Adrenal gland (tissue), 12 donors: Measurements from ENCODE around the gene CACNG5. TPM values are rescaled to one million over a fixed set of nuclear protein-coding genes. Genes with fewer than 3 reads are reported as not detected.
"Not testable (repeated sequence)": the region's sequence is repeated elsewhere in the genome, so short reads cannot be mapped to it uniquely, and the experiment has no call there.

Experiments used
- DNase-seq, 7 donors: peaks; one replicate each; pipeline ENCODE4 v3.0.0-alpha.2; 2019 to 2020
- H3K27ac ChIP-seq, 5 donors: fragments of 200-600 bp; sonication (generic) in 4 of 5; 1 replicate in 3 of 5; 2 replicates in 2 of 5; pipeline versions ENCODE4 v1.5.1 to v1.8.0; 2016 to 2020; ENCODE audit warnings: mild to moderate bottlenecking in 1 of 5
- H3K27me3 ChIP-seq: fragments of 200-600 bp; 2 replicates; pipeline ENCODE4 v1.8.0; 2021
- H3K36me3 ChIP-seq, 2 donors: fragments of 200-600 bp; replicated peaks in 1 of 2; 1 replicate in 1 of 2; 2 replicates in 1 of 2; pipeline versions ENCODE4 v1.5.1 to v1.8.0; 2018 to 2022
- H3K4me1 ChIP-seq, 2 donors: fragments of 200-600 bp; replicated peaks in 1 of 2; 1 replicate in 1 of 2; 2 replicates in 1 of 2; pipeline versions ENCODE4 v1.5.1 to v1.8.0; 2018 to 2021
- H3K4me3 ChIP-seq, 4 donors: fragments of 200-600 bp; sonication (generic) in 3 of 4; one replicate each; pipeline ENCODE4 v1.5.1; 2016 to 2018
- H3K9me3 ChIP-seq, 3 donors: fragments of 200-600 bp; sonication (generic) in 1 of 3; replicated peaks in 1 of 3; 1 replicate in 2 of 3; 2 replicates in 1 of 3; pipeline versions ENCODE4 v1.5.1 to v1.8.0; 2016 to 2021
- POLR2A ChIP-seq, 2 donors: fragments of 450-650 bp; IDR thresholded peaks; one replicate each; pipeline ENCODE4 v1.6.1; 2017; ENCODE audit warnings: antibody characterized with exemption in 2 of 2, mild to moderate bottlenecking in 2 of 2, moderate library complexity in 1 of 2
- WGBS, 4 donors: extraction: QIAGEN DNeasy Blood & Tissue Kit in 2 of 4; methylation state at CpG; one replicate each; pipeline versions ENCODE4 v1.1.5 to v1.1.7; 2013 to 2017; 5-methylcytosine and 5-hydroxymethylcytosine counted together
- intact Hi-C, 2 donors: fragments of 100-400 bp; cut with DNase I; formaldehyde crosslinking; loops; one replicate each; pipeline versions ENCODE4 v1.14.1 to v1.15.0; 2022 to 2023
- polyA plus RNA-seq, 3 donors: library from polyadenylated mRNA; stranded (reverse); fragments of 200-250 nt in 2 of 3; fragments of 350-450 nt in 1 of 3; fragmentation: Illumina TruSeq in 1 of 3; extraction: RNeasy Lipid Tissue Mini Kit (QIAGEN cat#74804) in 1 of 3; gene quantifications; one replicate each; pipeline ENCODE4 v1.2.3, GENCODE V29; 2013 to 2014
- total RNA-seq, 9 donors: library from RNA; depleted of rRNA in 4 of 9; stranded (reverse); fragments of >200 nt in 4 of 9; fragments of 120-200 nt in 1 of 9; fragmentation: NEBNext Ultra II Directional in 1 of 9; extraction: Animal tissue kit (Norgen Biotek cat#: 25700) in 1 of 9; gene quantifications; one replicate each; pipeline versions ENCODE4 v1.1.0 to v1.2.4, GENCODE V29; 2013 to 2023
- TF ChIP-seq, protein P1 (sequence below), 6 experiments: fragments of 450-650 bp in 4 of 6; fragments of 200-600 bp in 2 of 6; sonication (generic) in 1 of 6; IDR thresholded peaks; 1 replicate in 5 of 6; 2 replicates in 1 of 6; pipeline versions ENCODE4 v1.5.1 to v1.8.0; 2016 to 2021; ENCODE audit warnings: antibody characterized with exemption in 6 of 6, mild to moderate bottlenecking in 2 of 6, moderate library complexity in 1 of 6
- donor health status: healthy with polysubstance abuse.
- donor health status: Bipolar disorder and iron deficiency.
- donor health status: DM: yes; HTN: yes; CAD: no.
- donor health status: DM: no; HTN: no; CAD: no.
- donor health status: DM: no; HTN: no; CAD: no.
- donor health status: DM: yes; HTN: yes; CAD: no.

CACNG5 gene
- total and polyA plus RNA-seq, 12 donors = not detected

DNA sequence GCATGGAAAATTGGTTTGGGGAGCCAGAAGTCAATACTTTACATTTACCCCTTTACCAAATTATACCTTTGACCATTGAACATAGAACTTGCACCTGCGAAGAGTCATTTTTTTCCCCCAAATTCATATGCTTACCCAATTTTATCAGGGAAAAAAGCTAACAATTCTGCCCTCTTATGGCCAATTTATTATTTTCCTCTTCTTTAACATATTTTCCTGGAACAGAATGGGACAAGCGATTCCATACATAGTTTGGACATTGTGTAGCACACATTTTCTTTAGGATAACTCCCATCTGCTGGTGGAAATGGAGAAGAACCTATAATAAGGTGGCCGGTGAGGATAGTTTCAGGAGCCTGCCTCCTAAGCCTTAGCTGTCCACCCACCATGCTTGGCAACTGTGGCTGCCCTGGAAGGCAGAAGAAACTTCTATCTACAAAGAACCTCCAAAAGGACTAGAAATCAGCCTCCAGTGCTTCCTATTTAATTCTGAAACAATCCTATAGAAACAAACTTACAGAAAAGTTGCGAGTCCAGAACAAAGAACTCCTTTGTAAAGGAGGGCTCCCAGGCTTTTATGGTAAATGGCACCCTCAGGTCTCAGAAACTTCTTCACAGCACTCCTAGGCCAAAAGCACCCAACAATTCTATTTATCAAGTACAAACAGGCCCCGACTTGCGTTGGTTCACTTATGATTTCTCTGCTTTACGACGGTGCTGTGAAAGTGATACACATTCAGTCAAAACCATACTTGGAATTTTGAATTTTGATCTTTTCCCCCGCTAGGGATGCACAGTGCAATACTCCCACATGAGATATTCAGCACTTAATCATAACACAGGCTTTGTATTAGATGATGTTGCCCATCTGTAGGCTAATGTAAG, 65.5 kb downstream of the CACNG5 start:
- intact Hi-C loops = loop anchor here (5.0 to 10.0 kb wide), 3 partner anchors 183 to 698 kb away; no protein-coding TSS in a partner anchor
- H3K27me3 ChIP-seq = no peaks in the 10 kb centered on the region

DNA sequence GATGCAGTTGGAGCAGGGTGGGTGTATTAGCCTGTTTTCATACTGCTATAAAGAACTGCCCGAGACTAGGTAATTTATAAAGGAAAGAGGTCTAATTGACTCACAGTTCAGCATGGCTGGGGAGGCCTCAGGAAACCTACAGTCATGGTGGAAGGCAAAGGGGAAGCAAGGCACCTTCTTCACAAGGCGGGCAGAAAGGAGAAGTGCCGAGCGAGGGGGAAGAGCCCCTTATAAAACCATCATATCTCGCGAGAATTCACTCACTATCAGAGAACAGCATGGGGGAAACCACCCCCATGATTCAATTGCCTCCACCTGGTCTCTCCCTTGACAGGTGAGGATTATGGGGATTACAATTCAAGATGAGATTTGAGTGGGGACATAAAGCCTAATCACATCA, 68.4 kb downstream of the CACNG5 start:
- H3K27ac ChIP-seq, H3K9me3 ChIP-seq, H3K4me3 ChIP-seq, H3K4me1 ChIP-seq, DNase-seq, H3K27me3 ChIP-seq, H3K36me3 ChIP-seq: not testable (repeated sequence)
- intact Hi-C loops = loop anchor here (5.0 to 10.0 kb wide), 3 partner anchors 186 to 701 kb away; no protein-coding TSS in a partner anchor
- 66 to 81% (median 74%) methylated on average over 6 of the region's 6 CpGs for WGBS, 4 donors

More for the DNA sequence above, 65.5 kb downstream of the CACNG5 start:
- no peak for TF ChIP-seq POLR2A (IDR thresholded peaks at IDR 0.05)
- TF ChIP-seq, protein P1, sequence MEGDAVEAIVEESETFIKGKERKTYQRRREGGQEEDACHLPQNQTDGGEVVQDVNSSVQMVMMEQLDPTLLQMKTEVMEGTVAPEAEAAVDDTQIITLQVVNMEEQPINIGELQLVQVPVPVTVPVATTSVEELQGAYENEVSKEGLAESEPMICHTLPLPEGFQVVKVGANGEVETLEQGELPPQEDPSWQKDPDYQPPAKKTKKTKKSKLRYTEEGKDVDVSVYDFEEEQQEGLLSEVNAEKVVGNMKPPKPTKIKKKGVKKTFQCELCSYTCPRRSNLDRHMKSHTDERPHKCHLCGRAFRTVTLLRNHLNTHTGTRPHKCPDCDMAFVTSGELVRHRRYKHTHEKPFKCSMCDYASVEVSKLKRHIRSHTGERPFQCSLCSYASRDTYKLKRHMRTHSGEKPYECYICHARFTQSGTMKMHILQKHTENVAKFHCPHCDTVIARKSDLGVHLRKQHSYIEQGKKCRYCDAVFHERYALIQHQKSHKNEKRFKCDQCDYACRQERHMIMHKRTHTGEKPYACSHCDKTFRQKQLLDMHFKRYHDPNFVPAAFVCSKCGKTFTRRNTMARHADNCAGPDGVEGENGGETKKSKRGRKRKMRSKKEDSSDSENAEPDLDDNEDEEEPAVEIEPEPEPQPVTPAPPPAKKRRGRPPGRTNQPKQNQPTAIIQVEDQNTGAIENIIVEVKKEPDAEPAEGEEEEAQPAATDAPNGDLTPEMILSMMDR (IDR thresholded peaks at IDR 0.05) = peak; percentile 25 to 45 (median 30)
- Histone ChIP-seq H3K4me1 (no peaks in the 10 kb centered on the region), H3K36me3 (no peaks in the 10 kb centered on the region), H3K9me3 (no peaks in the 10 kb centered on the region), H3K4me3 (no peak overlapping the region), H3K27ac (no peak overlapping the region)
- 67 to 69% (median 69%) methylated on average over 9 of the region's 9 CpGs for WGBS, 4 donors
- no peak for DNase-seq

DNA sequence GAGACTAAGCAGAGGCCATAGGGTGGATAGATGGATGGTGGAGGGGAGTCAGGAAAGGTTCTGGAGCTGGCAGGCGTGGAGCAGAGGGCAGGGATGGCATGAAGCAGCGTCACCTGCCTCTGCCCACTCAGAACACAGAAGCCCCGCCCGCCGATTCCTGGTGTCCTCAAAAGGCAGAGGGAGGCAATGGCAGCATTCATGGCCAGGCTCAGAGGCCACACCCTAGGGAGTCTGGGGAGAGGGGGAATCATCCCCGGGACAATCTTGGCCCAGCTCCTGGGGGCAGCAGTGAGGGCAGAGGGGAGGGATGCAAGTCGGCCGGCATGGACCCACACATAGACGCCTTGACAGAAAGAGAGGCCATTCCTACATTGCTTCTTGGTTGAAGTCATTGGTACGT, 68.9 kb downstream of the CACNG5 start:
- intact Hi-C loops = loop anchor here (5.0 to 10.0 kb wide), 3 partner anchors 186 to 701 kb away; no protein-coding TSS in a partner anchor
- H3K36me3 ChIP-seq = no peaks in the 10 kb centered on the region
- no peaks in the 10 kb centered on the region for H3K4me1 ChIP-seq
- no peak overlapping the region for H3K27ac ChIP-seq
- H3K4me3 ChIP-seq = no peak overlapping the region
- H3K27me3 ChIP-seq = no peaks in the 10 kb centered on the region
- no peak for DNase-seq
- H3K9me3 ChIP-seq = no peaks in the 10 kb centered on the region
- TF ChIP-seq POLR2A (IDR thresholded peaks at IDR 0.05) = no peak
- TF ChIP-seq, protein P1 (IDR thresholded peaks at IDR 0.05) = no peak
- WGBS, 4 donors = 86 to 93% (median 89%) methylated on average over 5 to 10 of the region's 10 CpGs

DNA sequence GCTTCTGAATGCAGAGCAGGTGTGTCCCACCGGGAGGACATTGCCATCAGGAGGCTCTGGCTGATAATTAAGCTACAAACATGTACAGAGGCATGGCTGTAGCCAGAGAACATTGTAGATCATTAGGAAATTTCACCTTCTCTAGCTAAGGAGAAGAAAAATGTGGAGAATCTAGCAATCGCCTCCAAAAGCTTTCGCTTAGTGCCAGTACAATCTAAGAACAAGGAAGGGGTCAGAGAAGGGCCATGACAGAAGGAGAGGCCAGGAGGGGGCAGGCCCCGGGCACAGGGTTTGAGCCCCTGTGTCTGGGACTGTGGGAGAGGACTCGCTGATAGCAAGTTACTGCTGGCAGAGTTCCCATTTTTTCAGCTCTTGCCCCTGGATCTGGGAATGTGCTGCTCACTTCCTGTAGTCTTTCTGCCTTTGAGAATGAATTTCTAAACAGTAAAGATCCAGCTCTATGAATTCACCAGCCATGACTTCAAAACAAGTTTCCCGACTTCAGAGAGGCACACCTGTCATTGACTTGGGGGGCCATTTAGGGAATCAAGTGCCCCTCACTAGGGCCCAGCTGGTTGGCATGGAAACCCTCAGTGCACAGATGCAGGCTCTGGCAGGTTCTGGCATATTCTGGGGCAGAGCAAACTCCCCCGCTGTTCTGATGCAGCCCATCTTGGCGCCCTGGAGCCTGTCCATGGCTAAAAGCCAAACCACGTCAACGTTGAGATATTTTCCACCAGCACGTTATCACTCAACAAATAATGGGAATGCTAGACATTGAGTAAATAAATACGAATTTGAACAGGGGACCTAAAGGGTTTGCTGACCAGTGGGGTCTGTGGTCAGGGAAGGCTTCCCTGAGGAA, 70.1 kb downstream of the CACNG5 start:
- H3K4me3 ChIP-seq = no peak overlapping the region
- intact Hi-C loops = loop anchor here (5.0 to 10.0 kb wide), 3 partner anchors 188 to 703 kb away; no protein-coding TSS in a partner anchor
- H3K27me3 ChIP-seq = no peaks in the 10 kb centered on the region
- peak overlapping the region in 2 of 5 donors; percentile 44 to 63 for H3K27ac ChIP-seq
- 64 to 68% (median 66%) methylated on average over 11 to 12 of the region's 12 CpGs for WGBS, 4 donors
- TF ChIP-seq, protein P1 (IDR thresholded peaks at IDR 0.05) = no peak
- no peak for TF ChIP-seq POLR2A (IDR thresholded peaks at IDR 0.05)
- no peaks in the 10 kb centered on the region for H3K9me3 ChIP-seq
- DNase-seq = peak in 5 of 7 donors; percentile 9 to 35 (median 31)
- H3K36me3 ChIP-seq = no peaks in the 10 kb centered on the region
- no peaks in the 10 kb centered on the region for H3K4me1 ChIP-seq
